LHCN-M2 (cell line): Measurements from ENCODE around the gene MAGEE1. TPM values are rescaled to one million over a fixed set of nuclear protein-coding genes. Genes with fewer than 3 reads are reported as not detected.

Experiments
- DNase-seq: peaks from one replicate; pipeline ENCODE4 v3.0.0-alpha.2; 2012; ENCODE audit warnings: low read depth
- polyA plus RNA-seq: library from polyadenylated mRNA; unstranded; fragments of >200 nt; gene quantifications from one replicate; pipeline ENCODE4 v1.2.1, GENCODE V29; 2012; ENCODE audit warnings: missing spikeins
- total RNA-seq: library from RNA; depleted of rRNA; stranded (reverse); fragments of >200 nt; gene quantifications from 2 replicates; pipeline ENCODE4 v1.2.3, GENCODE V29; 2014; rRNA removed

The MAGEE1 gene
- total RNA-seq = 1.8 and 2.1 TPM in 2 replicates
- 2.3 TPM for polyA plus RNA-seq

DNA sequence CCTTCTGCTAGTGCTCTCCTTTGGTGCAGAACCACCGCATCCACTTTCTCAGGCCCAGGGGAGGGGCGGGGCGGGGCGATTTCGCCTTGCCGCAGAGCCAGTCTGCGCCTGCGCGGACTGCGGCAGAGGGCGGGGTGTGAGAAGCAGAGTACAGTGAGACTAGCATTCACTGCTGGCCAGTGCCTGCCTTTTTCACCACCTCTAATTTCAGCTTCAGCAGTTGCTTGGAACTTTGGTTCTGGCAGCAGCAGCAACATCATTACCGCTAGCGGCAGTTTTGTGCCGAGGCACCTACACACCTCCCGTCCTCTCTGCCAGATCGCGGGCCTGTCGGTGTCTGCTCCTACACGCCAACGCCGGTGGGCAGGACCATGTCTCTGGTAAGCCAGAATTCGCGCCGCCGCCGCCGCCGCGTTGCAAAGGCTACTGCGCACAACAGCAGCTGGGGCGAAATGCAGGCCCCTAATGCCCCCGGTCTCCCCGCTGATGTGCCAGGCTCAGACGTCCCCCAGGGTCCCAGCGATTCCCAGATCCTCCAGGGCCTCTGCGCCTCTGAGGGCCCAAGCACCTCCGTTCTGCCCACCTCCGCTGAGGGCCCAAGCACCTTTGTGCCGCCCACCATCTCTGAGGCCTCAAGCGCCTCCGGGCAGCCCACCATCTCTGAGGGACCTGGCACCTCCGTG, at the start of gene MAGEE1:
MAGEE1 (plus strand) TSS at position 151 of the 683 bp plus-strand sequence; CDS start at position 372, 221 bp downstream.
- DNase-seq = peak; percentile 56

GRCh38 chrX:76398970-76399369, 28.5 kb upstream of the MAGEE1 start:
- DNase-seq = no peak

DNA sequence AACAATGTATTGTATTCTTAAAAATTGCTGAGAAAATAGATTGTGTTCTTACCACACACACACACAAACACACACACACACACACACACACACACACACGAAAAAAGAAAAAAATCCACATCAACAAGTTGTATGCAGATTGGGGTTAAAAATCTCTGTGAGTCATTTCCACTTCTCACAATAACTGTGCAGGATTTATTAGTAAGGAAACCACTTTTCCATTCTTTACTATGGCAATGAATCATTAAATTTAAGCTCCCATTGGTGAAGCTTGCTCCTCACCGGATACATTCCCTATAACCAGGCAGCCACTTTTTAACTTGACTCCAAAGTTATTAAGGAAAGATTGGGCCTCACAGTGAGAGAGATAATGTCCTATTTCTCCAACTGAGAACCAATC, 19.7 kb upstream of the MAGEE1 start:
- no peak for DNase-seq

GRCh38 chrX:76420237-76420636, 7.3 kb upstream of the MAGEE1 start:
- no peak for DNase-seq

- no peak for DNase-seq
Measured at GRCh38 chrX:76428243-76429130, 977 bp downstream of the MAGEE1 start.

DNA sequence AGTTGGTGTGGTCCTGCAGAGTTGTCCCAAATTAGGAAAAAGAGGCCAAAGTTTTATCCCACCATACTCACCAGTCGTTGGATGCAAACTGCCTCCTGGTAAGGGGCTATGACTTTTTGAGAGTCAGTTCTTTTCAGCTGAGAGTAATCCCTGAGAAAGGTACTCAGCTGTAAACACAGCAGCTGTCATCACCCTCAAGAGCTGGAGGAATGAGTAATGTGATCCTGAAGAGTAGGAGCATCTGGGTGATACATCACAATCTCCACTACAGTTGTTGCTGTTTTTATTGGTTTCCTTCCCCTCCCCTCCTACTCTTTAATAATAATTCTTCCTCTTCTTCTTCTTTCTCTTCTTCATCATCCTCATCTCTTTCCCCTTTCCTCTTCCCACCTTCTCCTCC, 5.7 kb downstream of the MAGEE1 start:
- peak; percentile 61 for DNase-seq

DNA sequence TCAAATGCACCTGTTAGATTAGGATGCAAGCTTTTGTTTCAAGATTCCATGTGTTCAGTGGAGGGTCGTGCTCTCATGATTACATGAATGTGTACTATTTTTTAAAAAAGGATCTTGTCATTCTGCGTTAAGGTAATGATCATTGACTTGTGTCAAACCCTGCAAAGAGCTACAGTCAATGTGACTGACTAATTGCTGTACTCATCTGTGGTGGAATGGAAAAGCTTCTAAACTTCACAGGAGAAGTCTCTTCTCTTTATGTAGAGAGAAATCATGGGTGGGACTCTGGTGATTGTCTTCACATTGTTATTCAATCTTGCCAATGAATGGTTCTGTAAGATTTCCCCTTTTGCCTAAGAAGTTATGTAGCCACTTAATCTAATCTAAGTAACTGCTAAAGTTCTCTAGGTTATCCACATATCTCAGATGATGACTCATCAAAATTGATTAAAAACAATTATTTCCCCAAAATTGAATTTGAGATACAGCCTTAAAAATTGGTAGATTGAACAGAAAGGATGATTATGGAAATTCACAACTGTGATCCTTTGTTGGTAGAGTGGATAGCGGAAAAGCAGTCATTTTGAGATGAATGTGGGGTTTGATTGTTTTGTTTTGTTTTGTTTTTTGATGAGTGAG, 6.7 kb downstream of the MAGEE1 start:
- DNase-seq = no peak

DNA sequence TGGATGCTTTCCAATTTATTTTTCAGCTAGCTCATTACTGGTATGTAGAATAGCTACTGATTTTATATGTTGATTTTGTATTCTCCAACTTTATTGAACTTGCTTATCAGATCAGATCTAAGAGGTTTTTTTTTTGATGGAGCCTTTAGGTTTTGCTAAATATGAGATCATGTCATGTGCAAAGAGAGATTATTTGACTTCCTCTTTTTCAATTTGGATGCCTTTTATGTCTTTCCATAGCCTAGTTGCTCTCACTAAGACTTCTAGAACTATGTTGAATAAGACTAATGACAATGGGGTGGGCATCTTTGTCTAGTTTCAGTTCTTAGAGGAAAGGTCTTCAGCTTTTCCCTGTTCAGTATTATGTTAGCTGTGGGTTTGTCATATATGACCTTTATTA, 11.7 kb downstream of the MAGEE1 start:
- no peak for DNase-seq

- no peak for DNase-seq
Measured at GRCh38 chrX:76453737-76454406, 26.4 kb downstream of the MAGEE1 start.

- DNase-seq = peak; percentile 0
Measured at GRCh38 chrX:76454456-76454927, 27.0 kb downstream of the MAGEE1 start.

GRCh38 chrX:76477353-76477752, 49.8 kb downstream of the MAGEE1 start:
- DNase-seq = no peak
